Measurements from ENCODE around the gene CHCHD2. TPM values are rescaled to one million over a fixed set of nuclear protein-coding genes. Genes with fewer than 3 reads are reported as not detected.
"Not testable (repeated sequence)": the region's sequence is repeated elsewhere in the genome, so short reads cannot be mapped to it uniquely, and the experiment has no call there.

Gene CHCHD2
- total and polyA plus RNA-seq, 4 donors: 179 to 617 (median 288) TPM

- H3K36me3 ChIP-seq (ENCODE audit: control insufficient read depth in 4 of 4, insufficient read depth in 4 of 4, low read length in 4 of 4): peaks cover 12 to 28% (median 22%) of the 10 kb centered on the region in 4 donors
- peak; percentile 41 to 54 (median 51) for DNase-seq
- no peak for ATAC-seq (ENCODE audit: insufficient read depth, low FRiP score)
- peaks cover 0 to 9% (median 7%) of the 10 kb centered on the region in 5 donors for H3K4me1 ChIP-seq (ENCODE audit: control insufficient read depth in 5 of 5, insufficient read depth in 5 of 5, low read length in 5 of 5)
- no peaks in the 10 kb centered on the region for H3K9me3 ChIP-seq (ENCODE audit: control insufficient read depth in 4 of 4, insufficient read depth in 3 of 4, low read length in 3 of 4)
- peak overlapping the region; percentile 96 for H3K4me3 ChIP-seq
- no peak for TF ChIP-seq CTCF (IDR thresholded peaks at IDR 0.05; ENCODE audit: control extremely low read depth, extremely low read depth)
- peak overlapping the region; percentile 47 to 85 for H3K27ac ChIP-seq (ENCODE audit: low read depth in 1 of 2, low read length in 1 of 2)
- H3K27me3 ChIP-seq (ENCODE audit: control insufficient read depth in 3 of 3, insufficient read depth in 3 of 3, low read length in 2 of 3): no peaks in the 10 kb centered on the region
- WGBS, 2 donors: 19 to 21% methylated on average over 6 of the region's 6 CpGs
- H3K9ac ChIP-seq (ENCODE audit: insufficient read depth in 1 of 2, low read length in 2 of 2): peak overlapping the region; percentile 92 to 96
Observed at GRCh38 chr7:56105508-56105907, 768 bp downstream of the CHCHD2 start.

GRCh38 chr7:56104138-56104537 lies 2.1 kb downstream of the CHCHD2 start:
- not testable (repeated sequence) for ATAC-seq (ENCODE audit: insufficient read depth, low FRiP score)
- peaks cover 15 to 37% (median 31%) of the 10 kb centered on the region in 4 donors for H3K36me3 ChIP-seq (ENCODE audit: control insufficient read depth in 4 of 4, insufficient read depth in 4 of 4, low read length in 4 of 4)

GRCh38 chr7:56099653-56100052 lies 6.6 kb downstream of the CHCHD2 start:
- Histone ChIP-seq H3K27ac (ENCODE audit: low read depth in 1 of 2, low read length in 1 of 2) (no peak overlapping the region), H3K9me3 (ENCODE audit: control insufficient read depth in 4 of 4, insufficient read depth in 3 of 4, low read length in 3 of 4) (no peaks in the 10 kb centered on the region), H3K27me3 (ENCODE audit: control insufficient read depth in 3 of 3, insufficient read depth in 3 of 3, low read length in 2 of 3) (no peaks in the 10 kb centered on the region), H3K9ac (ENCODE audit: insufficient read depth in 1 of 2, low read length in 2 of 2) (no peak overlapping the region), H3K36me3 (ENCODE audit: control insufficient read depth in 4 of 4, insufficient read depth in 4 of 4, low read length in 4 of 4) (peaks cover 11 to 37% (median 30%) of the 10 kb centered on the region in 4 donors), H3K4me3 (no peak overlapping the region), H3K4me1 (ENCODE audit: control insufficient read depth in 5 of 5, insufficient read depth in 5 of 5, low read length in 5 of 5) (peaks cover 0 to 1% (median 0%) of the 10 kb centered on the region in 5 donors)
- no peak for TF ChIP-seq CTCF (IDR thresholded peaks at IDR 0.05; ENCODE audit: control extremely low read depth, extremely low read depth)
- 94 to 96% methylated on average over 3 of the region's 3 CpGs for WGBS, 2 donors
- ATAC-seq (ENCODE audit: insufficient read depth, low FRiP score) (no peak), DNase-seq (no peak)

More at GRCh38 chr7:56104138-56104537, 2.1 kb downstream of the CHCHD2 start:
- not testable (repeated sequence) for H3K9ac ChIP-seq (ENCODE audit: insufficient read depth in 1 of 2, low read length in 2 of 2); H3K27me3 ChIP-seq (ENCODE audit: control insufficient read depth in 3 of 3, insufficient read depth in 3 of 3, low read length in 2 of 3); H3K4me1 ChIP-seq (ENCODE audit: control insufficient read depth in 5 of 5, insufficient read depth in 5 of 5, low read length in 5 of 5); H3K9me3 ChIP-seq (ENCODE audit: control insufficient read depth in 4 of 4, insufficient read depth in 3 of 4, low read length in 3 of 4); H3K4me3 ChIP-seq; DNase-seq; H3K27ac ChIP-seq (ENCODE audit: low read depth in 1 of 2, low read length in 1 of 2)
- 89 to 92% methylated on average over 9 of the region's 9 CpGs for WGBS, 2 donors

GRCh38 chr7:56098187-56099008 lies 7.9 kb downstream of the CHCHD2 start:
- H3K27me3 ChIP-seq (ENCODE audit: control insufficient read depth in 3 of 3, insufficient read depth in 3 of 3, low read length in 2 of 3); H3K4me3 ChIP-seq; DNase-seq; H3K4me1 ChIP-seq (ENCODE audit: control insufficient read depth in 5 of 5, insufficient read depth in 5 of 5, low read length in 5 of 5); H3K9ac ChIP-seq (ENCODE audit: insufficient read depth in 1 of 2, low read length in 2 of 2); ATAC-seq (ENCODE audit: insufficient read depth, low FRiP score); H3K9me3 ChIP-seq (ENCODE audit: control insufficient read depth in 4 of 4, insufficient read depth in 3 of 4, low read length in 3 of 4); H3K27ac ChIP-seq (ENCODE audit: low read depth in 1 of 2, low read length in 1 of 2): not testable (repeated sequence)
- 97 to 98% methylated on average over 8 of the region's 8 CpGs for WGBS, 2 donors
- H3K36me3 ChIP-seq (ENCODE audit: control insufficient read depth in 4 of 4, insufficient read depth in 4 of 4, low read length in 4 of 4): peaks cover 11 to 31% (median 24%) of the 10 kb centered on the region in 4 donors
